ENCODE data around the gene LINGO1. TPM values are rescaled to one million over a fixed set of nuclear protein-coding genes. Genes with fewer than 3 reads are reported as not detected.

LINGO1 gene
- total RNA-seq, 2 experiments from 2014 or later, result not detected

- DNase-seq (ENCODE audit: low spot score), result no peak
- H3K27ac ChIP-seq (ENCODE audit: low read depth, low read length, poor library complexity, severe bottlenecking), result no peak overlapping the region
- no peak for TF ChIP-seq EZH2phosphoT487 (IDR thresholded peaks at IDR 0.05; ENCODE audit: borderline replicate concordance, low read depth, low read length)
- TF ChIP-seq CTCF (conservative IDR thresholded peaks at IDR 0.05; ENCODE audit: low read length), result no peak
- no peaks in the 10 kb centered on the region for H4K20me1 ChIP-seq (ENCODE audit: insufficient read depth, low read length)
- POLR2A ChIA-PET, result no interaction called here
- H3K36me3 ChIP-seq (ENCODE audit: insufficient read depth, low read length), result no peaks in the 10 kb centered on the region
- H3K4me2 ChIP-seq (ENCODE audit: low read length), result no peak overlapping the region
- no peaks in the 10 kb centered on the region for H3K4me1 ChIP-seq (ENCODE audit: insufficient read depth, low read length, poor library complexity, severe bottlenecking)
- no peak overlapping the region for H2AFZ ChIP-seq (ENCODE audit: low read length)
- no peaks in the 10 kb centered on the region for H3K9me2 ChIP-seq (ENCODE audit: insufficient read depth, low read length)
- no peaks in the 10 kb centered on the region for H3K9me3 ChIP-seq (ENCODE audit: low read length)
- CTCF ChIA-PET (ENCODE audit: unreplicated experiment), result interaction anchor here (0.6 kb wide), 1 partner anchor 122 kb away, joined by 8 read pairs; no protein-coding TSS in a partner anchor
- no TSS peak for BruUV-seq (replicated peaks)
- intact Hi-C loops (cut with micrococcal nuclease; ENCODE audit: unreplicated experiment), result no loop called here
- H3K79me2 ChIP-seq (ENCODE audit: insufficient read depth, low read depth, low read length), result no peaks in the 10 kb centered on the region
- H3K4me3 ChIP-seq (ENCODE audit: low read depth, low read length, poor library complexity, severe bottlenecking), result no peak overlapping the region
These were observed 53.1 kb downstream of the LINGO1 start for GRCh38 chr15:77579498-77580188.

GRCh38 chr15:77578641-77579372, 53.9 kb downstream of the LINGO1 start:
- Histone ChIP-seq H3K36me3 (ENCODE audit: insufficient read depth, low read length) (no peaks in the 10 kb centered on the region), H4K20me1 (ENCODE audit: insufficient read depth, low read length) (no peaks in the 10 kb centered on the region), H3K79me2 (ENCODE audit: insufficient read depth, low read depth, low read length) (no peaks in the 10 kb centered on the region), H3K9me3 (ENCODE audit: low read length) (no peaks in the 10 kb centered on the region), H2AFZ (ENCODE audit: low read length) (no peak overlapping the region), H3K4me2 (ENCODE audit: low read length) (no peak overlapping the region), H3K4me1 (ENCODE audit: insufficient read depth, low read length, poor library complexity, severe bottlenecking) (no peaks in the 10 kb centered on the region), H3K27ac (ENCODE audit: low read depth, low read length, poor library complexity, severe bottlenecking) (no peak overlapping the region), H3K9me2 (ENCODE audit: insufficient read depth, low read length) (no peaks in the 10 kb centered on the region), H3K4me3 (ENCODE audit: low read depth, low read length, poor library complexity, severe bottlenecking) (no peak overlapping the region)
- ChIA-PET POLR2A (no interaction called here), CTCF (ENCODE audit: unreplicated experiment) (no interaction called here)
- DNase-seq (ENCODE audit: low spot score), result no peak
- TF ChIP-seq CTCF (conservative IDR thresholded peaks at IDR 0.05; ENCODE audit: low read length) (no peak), EZH2phosphoT487 (IDR thresholded peaks at IDR 0.05; ENCODE audit: borderline replicate concordance, low read depth, low read length) (no peak)
- intact Hi-C loops (cut with micrococcal nuclease; ENCODE audit: unreplicated experiment), result no loop called here
- no TSS peak for BruUV-seq (replicated peaks)
